Activated CD4-positive, alpha-beta T cell treated with anti-CD3 and anti-CD28 coated beads, Interleukin-10, Interleukin-2, amounts not matched to agents 100 ng/mL and 50 ng/mL, durations not matched to agents 16 hours and 8 hours (primary cell): Measurements from ENCODE around the gene ATG5.

Source experiments
- DNase-seq: peaks from one replicate; pipeline ENCODE4 v3.0.0-alpha.2; 2020

Gene ATG5

GRCh38 chr6:106177786-106178185 is 147.8 kb downstream of the ATG5 start:
- no peak for DNase-seq

- no peak for DNase-seq
Observed at GRCh38 chr6:106173124-106173879, 152.3 kb downstream of the ATG5 start.

GRCh38 chr6:106170030-106170791 is 155.3 kb downstream of the ATG5 start:
- no peak for DNase-seq

- no peak for DNase-seq
Observed at GRCh38 chr6:106169517-106169916, 156.0 kb downstream of the ATG5 start.

- DNase-seq: no peak
Observed at GRCh38 chr6:106168097-106168888, 157.3 kb downstream of the ATG5 start.

- DNase-seq: peak; percentile 81
Observed at GRCh38 chr6:106167096-106167814, 158.3 kb downstream of the ATG5 start.

GRCh38 chr6:106165885-106166485 is 159.6 kb downstream of the ATG5 start:
- no peak for DNase-seq

- peak; percentile 98 for DNase-seq
Observed at GRCh38 chr6:106163966-106164877, 161.3 kb downstream of the ATG5 start.

- peak; percentile 88 for DNase-seq
Observed at GRCh38 chr6:106163446-106163965, 162.1 kb downstream of the ATG5 start.

GRCh38 chr6:106162921-106163320 is 162.6 kb downstream of the ATG5 start:
- DNase-seq: no peak

- DNase-seq: no peak
Observed at GRCh38 chr6:106161893-106162292, 163.7 kb downstream of the ATG5 start.

- no peak for DNase-seq
Observed at GRCh38 chr6:106161311-106161874, 164.2 kb downstream of the ATG5 start.

- no peak for DNase-seq
Observed at GRCh38 chr6:106160189-106160588, 165.4 kb downstream of the ATG5 start.

- DNase-seq: no peak
Observed at GRCh38 chr6:106159531-106159940, 166.0 kb downstream of the ATG5 start.

GRCh38 chr6:106158816-106159215 is 166.7 kb downstream of the ATG5 start:
- no peak for DNase-seq

GRCh38 chr6:106156863-106157262 is 168.7 kb downstream of the ATG5 start:
- DNase-seq: no peak

GRCh38 chr6:106156413-106156812 is 169.1 kb downstream of the ATG5 start:
- no peak for DNase-seq

- no peak for DNase-seq
Observed at GRCh38 chr6:106155219-106155830, 170.2 kb downstream of the ATG5 start.

GRCh38 chr6:106154326-106154725 is 171.2 kb downstream of the ATG5 start:
- no peak for DNase-seq

GRCh38 chr6:106152952-106153351 is 172.6 kb downstream of the ATG5 start:
- DNase-seq: no peak
